Fibroblast of skin of back (primary cell): ENCODE measurements around the gene ANOS1.
"Not testable (repeated sequence)": the region's sequence is repeated elsewhere in the genome, so short reads cannot be mapped to it uniquely, and the experiment has no call there.

Source experiments
- DNase-seq: peaks from one replicate; pipeline ENCODE4 v3.0.0-alpha.2; 2013

Gene ANOS1

DNA sequence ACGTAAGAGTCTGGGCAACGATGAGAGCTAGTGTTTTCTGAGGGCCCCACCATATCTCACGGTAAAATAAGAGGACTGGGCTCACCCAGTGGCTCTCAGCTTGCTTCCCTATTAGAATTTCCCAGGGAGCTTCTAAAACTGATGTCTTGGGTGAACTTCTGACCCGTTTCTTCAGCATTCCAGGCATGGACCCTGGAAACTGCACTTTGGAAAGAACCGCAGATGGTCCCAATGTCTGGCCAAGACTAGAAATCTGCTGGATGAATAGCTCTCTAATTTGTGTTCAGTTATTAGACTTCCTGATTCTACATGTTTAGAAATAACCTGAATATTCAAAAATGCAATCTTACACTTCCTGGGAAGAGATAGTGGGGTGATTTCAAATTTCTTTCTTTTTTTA is 127.8 kb downstream of the ANOS1 start:
- no peak for DNase-seq

DNA sequence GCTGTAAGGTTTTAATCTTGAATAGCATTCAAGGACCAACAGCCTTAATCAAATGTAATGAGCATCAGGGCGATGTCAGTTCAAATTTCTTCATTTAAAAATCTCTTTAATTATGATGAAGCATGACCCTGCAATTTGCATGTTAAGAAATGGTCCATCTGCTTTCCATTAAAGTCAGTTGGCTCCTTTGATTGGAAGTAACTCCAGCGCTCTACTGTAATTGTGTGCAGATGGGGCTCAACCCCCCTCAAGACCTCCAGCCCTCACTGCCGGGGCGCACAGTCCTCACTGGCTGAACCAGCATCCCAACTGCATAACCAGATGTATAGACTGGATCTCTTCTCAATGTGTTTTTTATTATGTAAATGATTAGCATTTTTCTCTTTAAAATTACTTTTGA is 140.4 kb downstream of the ANOS1 start:
- DNase-seq = no peak

DNA sequence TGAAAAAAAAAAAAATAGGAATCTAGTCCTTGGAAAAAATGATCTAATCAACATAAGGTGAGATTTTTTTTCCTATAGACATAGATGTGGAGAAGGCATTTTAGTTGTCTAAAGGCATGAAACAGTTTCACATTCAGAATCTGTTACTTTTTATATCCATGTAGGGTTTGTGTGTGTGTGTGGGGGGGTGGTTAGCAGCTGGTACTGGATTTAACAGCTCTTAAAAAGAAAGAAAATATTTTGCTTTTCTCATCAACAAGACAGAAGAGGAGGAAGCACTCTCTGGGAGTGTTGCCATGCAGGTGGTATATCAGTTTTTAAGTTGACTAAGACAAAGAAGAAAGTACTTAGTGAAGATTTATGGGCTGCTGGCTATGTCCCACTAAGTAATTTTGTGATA is 145.0 kb downstream of the ANOS1 start:
- no peak for DNase-seq

DNA sequence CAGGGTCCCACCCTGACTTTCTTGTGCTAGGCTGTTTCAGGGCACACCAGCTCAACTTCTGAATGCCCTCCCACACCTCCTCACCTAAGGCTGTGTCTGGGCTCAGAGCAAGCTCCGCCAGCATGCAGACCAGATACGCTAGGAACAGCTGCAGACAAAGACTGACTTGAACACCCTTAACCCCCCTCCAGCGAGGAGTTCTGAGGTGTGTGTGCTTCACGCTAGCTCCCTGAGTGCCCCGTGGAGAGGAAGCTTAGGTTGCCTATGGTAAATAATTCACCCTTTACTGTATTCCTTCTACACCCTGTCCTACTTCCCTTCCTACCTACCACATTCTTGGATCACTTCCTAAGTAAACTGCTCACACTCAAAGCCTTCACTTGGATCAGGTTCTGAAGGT is 152.3 kb downstream of the ANOS1 start:
- no peak for DNase-seq

DNA sequence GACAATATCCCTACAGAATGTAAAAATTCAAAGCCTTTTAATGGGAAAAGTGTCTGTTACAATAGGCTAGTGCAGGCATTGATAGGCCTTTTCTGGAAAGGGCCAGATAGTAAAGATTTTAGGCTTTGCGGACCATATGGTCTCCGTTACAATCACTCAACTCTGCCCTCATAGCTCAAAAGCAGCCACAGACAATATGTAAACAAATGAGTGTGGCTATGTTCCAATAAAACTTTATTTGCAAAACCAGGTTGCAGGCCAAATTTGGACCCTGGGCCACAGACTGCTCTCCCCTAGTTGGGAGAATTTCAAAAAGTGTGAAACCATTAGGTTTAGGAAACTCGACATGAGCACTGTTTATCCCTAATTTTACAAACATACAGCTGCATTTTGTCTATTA is 155.1 kb downstream of the ANOS1 start:
- DNase-seq = no peak

DNA sequence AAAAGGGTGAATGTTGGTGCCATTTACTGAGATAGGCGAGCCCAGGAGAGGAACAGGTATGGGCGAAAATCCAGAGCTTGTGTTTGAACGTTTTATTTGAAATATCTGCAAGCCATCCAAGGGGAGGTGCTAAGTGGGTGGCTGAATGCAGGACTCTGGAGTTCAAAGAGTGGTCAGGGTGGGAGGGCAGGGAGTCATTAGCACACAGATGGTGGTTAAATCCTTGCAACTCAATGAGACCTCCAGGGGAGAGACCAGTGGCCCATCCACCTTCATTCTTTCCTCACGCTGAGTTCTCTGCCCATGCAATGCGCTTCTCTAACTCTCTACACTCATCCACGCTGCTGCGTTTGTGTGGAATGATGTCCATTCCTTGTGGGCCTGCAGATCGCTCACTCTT is 166.2 kb downstream of the ANOS1 start:
- DNase-seq = no peak

DNA sequence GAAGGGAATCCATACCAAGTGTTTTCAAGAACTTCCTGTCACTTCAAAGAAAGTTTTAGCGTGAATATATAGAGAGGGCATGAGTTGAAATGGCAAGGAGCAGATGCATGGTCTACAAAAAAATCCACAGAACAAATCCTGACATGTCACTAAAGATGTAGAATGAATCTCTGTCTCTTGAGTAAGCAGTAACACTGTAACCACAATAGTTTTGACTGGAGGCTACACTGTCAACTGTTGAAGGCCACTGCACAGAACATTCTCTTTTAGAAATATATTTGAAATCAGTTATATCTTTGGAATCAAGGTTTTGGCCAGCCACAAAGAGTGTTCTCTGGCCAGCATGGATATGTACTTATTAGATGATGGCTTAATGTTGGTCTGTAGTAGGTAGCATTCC is 183.5 kb downstream of the ANOS1 start:
- no peak for DNase-seq

DNA sequence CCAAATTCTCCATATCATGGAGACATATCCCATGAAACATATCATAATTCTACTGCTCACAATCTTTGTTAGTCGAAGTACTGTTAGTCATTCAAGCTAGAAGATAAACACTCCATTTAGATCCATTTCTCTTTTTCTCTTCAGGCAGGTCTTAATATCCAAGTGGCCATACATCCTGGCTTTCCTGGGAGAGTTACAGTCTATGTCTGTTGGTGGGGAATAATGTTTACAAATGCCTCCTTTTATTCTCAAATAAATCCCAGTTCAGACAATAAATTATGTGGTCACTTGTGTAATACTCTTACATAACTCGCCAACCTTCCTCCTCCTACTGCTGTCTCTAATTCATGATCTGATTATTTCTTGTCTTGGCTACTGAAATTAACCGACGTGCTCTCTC is 185.2 kb downstream of the ANOS1 start:
- no peak for DNase-seq

DNA sequence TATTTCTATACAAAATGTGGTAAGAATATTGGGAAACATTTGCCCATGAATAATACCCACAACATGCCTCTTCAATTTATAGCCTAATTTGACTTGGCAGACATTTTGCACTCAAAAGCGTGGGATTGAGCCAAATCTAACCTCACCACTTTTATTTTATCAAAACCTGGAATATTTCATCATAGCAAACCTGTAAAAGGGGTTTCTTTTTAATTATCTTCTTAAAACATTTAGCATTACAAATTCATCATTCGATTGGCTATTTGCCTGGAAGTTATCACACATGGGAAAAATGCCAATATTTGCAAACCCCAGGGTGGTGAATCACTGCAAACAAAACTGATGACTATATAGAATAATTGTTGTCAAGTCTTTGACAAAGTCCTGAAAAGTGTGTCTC is 211.1 kb downstream of the ANOS1 start:
- peak; percentile 12 for DNase-seq

DNA sequence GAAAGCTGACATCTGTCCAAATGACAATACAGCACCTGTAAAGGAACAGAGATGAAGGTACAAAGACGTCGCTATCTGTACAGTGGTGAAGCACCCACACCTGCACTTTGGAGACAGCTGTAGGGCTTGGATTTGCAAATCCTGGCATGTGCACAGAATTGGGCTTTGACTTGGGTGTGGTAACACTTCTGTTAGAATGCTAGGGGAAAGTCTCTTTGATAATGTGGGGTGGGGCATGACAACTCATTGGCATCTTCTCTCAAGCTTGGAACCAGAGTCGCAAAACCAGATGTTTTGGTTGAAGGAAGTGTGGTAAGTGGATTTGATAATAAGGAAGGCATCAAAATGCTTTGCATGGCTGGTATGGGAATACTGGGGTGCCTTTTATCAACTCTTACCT is 211.8 kb downstream of the ANOS1 start:
- DNase-seq = no peak

DNA sequence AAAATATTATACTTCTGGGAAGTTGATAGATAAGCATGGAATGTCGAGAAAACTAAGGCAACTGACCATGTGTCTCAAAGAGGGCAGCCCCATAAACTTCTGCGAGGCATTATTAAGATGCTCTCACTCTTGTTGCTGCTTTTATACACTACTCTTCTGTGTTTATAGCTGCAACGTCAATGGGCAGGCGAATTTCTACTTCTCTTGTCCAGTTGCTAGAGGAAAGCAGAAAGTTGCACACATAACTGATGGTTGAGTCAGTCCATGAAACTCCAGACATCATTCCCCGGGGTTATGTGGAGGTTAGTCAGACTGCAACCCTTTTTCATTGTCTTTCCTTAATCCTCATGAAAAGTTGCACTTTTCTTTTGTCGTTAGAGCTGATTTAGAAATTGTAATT is 227.5 kb downstream of the ANOS1 start:
- peak; percentile 72 for DNase-seq

DNA sequence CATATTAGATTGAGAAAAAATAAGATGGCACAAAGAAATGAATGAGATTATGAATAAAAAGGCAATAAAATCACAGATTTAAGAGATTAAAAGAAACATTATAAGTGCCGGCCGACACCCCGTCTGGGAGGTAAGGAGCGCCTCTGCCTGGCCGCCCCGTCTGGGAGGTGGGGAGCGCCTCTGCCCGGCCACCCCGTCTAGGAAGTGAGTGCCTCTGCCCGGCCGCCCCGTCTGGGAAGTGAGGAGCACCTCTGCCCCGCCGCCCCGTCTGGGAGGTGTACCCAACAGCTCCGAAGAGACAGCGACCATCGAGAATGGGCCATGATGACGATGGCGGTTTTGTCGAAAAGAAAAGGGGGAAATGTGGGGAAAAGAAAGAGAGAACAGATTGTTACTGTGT is 229.8 kb downstream of the ANOS1 start:
- DNase-seq = not testable (repeated sequence)

DNA sequence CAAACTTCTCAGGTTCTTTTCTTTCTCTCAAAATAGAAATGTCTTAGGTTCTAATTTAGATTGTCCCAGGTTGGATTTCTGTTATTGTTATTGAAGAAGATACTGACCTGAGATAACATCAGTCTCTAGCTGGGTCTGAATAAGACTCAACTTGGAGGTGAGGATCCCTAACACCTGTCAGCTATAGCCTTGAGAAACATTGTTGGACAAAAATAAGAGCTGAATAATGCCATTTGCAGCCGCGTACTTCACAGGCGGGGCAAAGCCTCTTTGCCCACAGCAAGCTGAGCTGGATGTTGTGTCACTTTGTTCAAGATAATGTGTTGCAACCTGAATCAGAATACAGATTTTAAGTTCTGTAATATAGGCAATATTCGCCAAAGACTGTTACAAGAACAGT is 231.7 kb downstream of the ANOS1 start:
- no peak for DNase-seq

DNA sequence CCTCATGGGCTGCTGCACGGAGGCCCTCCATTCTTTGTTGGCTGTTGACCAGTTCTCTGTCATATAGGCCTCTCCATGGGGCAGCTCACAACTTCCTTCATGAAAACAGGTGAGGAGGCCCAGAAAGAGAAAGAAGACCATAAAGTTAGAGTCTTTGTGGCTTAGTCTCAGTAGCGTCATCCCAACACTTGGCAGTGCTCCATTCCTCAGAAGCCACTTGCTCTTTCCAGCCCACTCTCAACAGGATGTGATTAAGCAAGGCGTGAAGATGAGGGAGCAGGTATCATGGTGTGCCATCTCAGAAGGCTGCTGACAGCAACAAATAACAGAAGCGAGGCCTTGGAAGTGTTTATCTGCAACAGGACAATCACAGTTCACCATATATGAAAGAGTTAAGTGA is 236.9 kb downstream of the ANOS1 start:
- DNase-seq = not testable (repeated sequence)

DNA sequence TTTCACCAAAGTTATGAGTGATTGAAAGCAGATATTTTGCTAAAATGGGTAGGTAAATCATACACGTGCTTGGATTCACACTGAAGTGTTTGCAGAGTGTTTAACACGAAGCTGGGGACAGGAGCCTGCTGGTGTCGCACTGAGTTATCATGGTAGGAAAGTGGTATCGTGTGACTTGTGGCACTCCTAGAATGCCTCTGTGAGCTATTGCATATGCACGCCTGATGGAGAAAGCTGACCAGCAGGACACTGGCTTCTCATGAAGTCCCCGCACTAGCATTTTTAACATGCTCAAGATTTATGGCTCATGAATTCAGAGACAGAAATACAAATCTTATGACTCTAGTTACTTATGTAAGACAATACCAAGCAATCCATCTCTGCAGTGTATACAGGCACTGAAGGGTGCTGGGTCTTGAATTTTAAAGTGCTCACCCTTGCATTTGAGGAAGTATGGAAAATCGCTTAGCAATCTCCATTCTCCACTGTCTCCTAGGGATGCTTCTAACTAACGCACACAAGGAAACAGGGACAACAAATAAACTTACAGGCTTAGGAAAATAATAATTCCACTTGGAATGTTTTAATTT is 247.5 kb downstream of the ANOS1 start:
- DNase-seq = no peak
